AG09309 (cell line): ENCODE measurements around the gene ACBD7.

Experiments
- DNase-seq: peaks from one replicate; pipeline ENCODE4 v3.0.0-alpha.2; 2010; ENCODE audit warnings: low read depth
- H3K4me3 ChIP-seq: 2 replicates; pipeline ENCODE4 v1.5.1; 2011; ENCODE audit warnings: mild to moderate bottlenecking, low read depth, low read length, moderate library complexity; ENCODE audit not compliant: control insufficient read depth
- CTCF ChIP-seq: IDR thresholded peaks from 2 replicates; pipeline ENCODE4 v1.5.1; 2011; ENCODE audit warnings: mild to moderate bottlenecking, low read depth, low read length, inconsistent platforms; ENCODE audit not compliant: insufficient read depth, control insufficient read depth; ENCODE audit errors: missing control alignments

Gene ACBD7

GRCh38 chr10:15037691-15038090 is 50.9 kb downstream of the ACBD7 start:
- DNase-seq, result no peak
- no peak overlapping the region for H3K4me3 ChIP-seq
- no peak for TF ChIP-seq CTCF

GRCh38 chr10:15035385-15036301 is 52.9 kb downstream of the ACBD7 start:
- no peak for TF ChIP-seq CTCF
- DNase-seq, result no peak
- no peak overlapping the region for H3K4me3 ChIP-seq

- TF ChIP-seq CTCF, result no peak
- H3K4me3 ChIP-seq, result no peak overlapping the region
- DNase-seq, result no peak
These were observed 60.8 kb downstream of the ACBD7 start for GRCh38 chr10:15027741-15028140.
